ENCODE measurements around the gene DCUN1D1. TPM values are rescaled to one million over a fixed set of nuclear protein-coding genes. Genes with fewer than 3 reads are reported as not detected.
A peak's percentile ranks its signal among the peaks of the same experiment; 100 is the strongest.

The DCUN1D1 gene
- total RNA-seq, 1 donor from 2014 or later, result 25.5 TPM

DNA sequence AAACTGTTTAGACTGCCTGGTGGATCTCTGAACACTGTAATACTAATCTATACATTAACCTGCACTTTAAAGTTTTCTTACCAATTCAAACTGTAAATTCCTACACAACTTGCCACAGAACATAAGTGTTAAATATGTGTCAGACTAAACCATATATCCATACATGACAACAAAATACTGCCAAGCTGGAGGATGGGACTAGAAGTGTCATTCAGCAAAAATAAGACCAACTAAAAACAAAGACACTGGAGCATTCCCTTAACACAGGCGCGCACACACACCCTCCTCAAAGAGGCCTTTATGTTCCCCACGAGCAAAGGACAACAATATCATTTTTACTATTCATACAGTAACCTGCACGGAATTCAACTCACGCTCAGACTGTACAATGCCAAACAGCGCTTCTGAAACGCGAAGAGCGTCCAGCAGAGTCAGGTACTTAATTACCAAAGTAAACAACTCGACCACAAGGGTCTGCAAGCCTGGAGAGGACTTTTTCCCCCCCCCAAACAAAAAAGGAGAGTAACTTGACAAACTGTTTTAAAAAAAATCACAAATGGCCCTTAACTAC, 1.1 kb downstream of the DCUN1D1 start:
- peaks cover 29% of the 10 kb centered on the region for H3K4me1 ChIP-seq
- peak overlapping the region; percentile 90 for H3K27ac ChIP-seq
- peak overlapping the region; percentile 96 to 99 for H3K4me3 ChIP-seq
- no peaks in the 10 kb centered on the region for H3K36me3 ChIP-seq
- DNase-seq (ENCODE audit: extremely low spot score in 2 of 2), result no peak
- TF ChIP-seq POLR2AphosphoS5 (IDR thresholded peaks at IDR 0.05; ENCODE audit: insufficient read depth in 1 of 2, low read depth in 1 of 2) (no peak), POLR2A (IDR thresholded peaks at IDR 0.05) (no peak)
- TF ChIP-seq, protein P1, sequence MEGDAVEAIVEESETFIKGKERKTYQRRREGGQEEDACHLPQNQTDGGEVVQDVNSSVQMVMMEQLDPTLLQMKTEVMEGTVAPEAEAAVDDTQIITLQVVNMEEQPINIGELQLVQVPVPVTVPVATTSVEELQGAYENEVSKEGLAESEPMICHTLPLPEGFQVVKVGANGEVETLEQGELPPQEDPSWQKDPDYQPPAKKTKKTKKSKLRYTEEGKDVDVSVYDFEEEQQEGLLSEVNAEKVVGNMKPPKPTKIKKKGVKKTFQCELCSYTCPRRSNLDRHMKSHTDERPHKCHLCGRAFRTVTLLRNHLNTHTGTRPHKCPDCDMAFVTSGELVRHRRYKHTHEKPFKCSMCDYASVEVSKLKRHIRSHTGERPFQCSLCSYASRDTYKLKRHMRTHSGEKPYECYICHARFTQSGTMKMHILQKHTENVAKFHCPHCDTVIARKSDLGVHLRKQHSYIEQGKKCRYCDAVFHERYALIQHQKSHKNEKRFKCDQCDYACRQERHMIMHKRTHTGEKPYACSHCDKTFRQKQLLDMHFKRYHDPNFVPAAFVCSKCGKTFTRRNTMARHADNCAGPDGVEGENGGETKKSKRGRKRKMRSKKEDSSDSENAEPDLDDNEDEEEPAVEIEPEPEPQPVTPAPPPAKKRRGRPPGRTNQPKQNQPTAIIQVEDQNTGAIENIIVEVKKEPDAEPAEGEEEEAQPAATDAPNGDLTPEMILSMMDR (IDR thresholded peaks at IDR 0.05), result no peak
- intact Hi-C loops (cut with DNase I), result no loop called here
- H3K9me3 ChIP-seq, result no peaks in the 10 kb centered on the region
- H3K27me3 ChIP-seq, result no peaks in the 10 kb centered on the region

DNA sequence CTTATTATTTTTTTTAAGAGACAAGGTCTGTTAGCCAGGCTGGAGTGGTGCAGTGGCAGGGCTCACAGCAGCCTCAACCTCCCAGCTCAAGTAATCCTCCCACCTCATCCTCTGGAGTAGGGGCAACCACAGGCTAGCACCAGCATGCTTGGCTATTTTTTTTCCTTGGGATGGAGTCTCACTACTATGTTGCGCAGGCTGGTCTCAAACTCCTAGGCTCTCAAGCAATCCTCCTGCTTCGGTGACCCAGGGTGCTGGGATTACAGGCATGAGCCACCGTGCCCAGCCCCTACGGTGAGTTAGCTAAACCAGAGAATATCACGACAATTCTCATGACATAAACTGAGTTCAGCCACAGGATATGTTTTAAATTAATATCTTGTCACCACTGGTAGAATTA, 2.0 kb downstream of the DCUN1D1 start:
- Histone ChIP-seq H3K4me3 (peak overlapping the region in 1 of 2 donors; percentile 96), H3K27ac (no peak overlapping the region), H3K36me3 (no peaks in the 10 kb centered on the region), H3K9me3 (no peaks in the 10 kb centered on the region), H3K27me3 (no peaks in the 10 kb centered on the region), H3K4me1 (peaks cover 29% of the 10 kb centered on the region)
- TF ChIP-seq POLR2A (IDR thresholded peaks at IDR 0.05), result no peak
- TF ChIP-seq, protein P1 (IDR thresholded peaks at IDR 0.05), result no peak
- TF ChIP-seq POLR2AphosphoS5 (IDR thresholded peaks at IDR 0.05; ENCODE audit: insufficient read depth in 1 of 2, low read depth in 1 of 2), result no peak
- no peak for DNase-seq (ENCODE audit: extremely low spot score in 2 of 2)
- intact Hi-C loops (cut with DNase I), result no loop called here

DNA sequence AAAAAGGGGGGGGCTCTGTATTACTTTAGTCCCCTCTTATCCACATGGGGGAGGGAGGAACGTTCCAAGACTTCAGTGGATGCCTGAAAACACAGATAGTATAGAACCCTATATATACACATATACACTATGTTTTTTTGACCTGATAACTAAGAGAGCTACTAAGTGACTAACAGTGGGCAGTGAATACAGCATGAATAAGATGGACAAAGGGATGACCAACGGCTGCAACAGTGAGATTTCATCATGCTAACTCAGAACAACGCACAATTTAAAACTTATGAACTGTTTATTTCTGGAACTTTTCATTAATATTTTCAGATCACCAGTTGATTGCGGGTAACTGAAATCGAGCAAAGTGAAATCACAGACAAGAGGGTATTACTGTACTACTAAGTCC, 7.3 kb downstream of the DCUN1D1 start:
- no peak for TF ChIP-seq POLR2AphosphoS5 (IDR thresholded peaks at IDR 0.05; ENCODE audit: insufficient read depth in 1 of 2, low read depth in 1 of 2)
- TF ChIP-seq, protein P1 (IDR thresholded peaks at IDR 0.05), result no peak
- DNase-seq (ENCODE audit: extremely low spot score in 2 of 2), result no peak
- Histone ChIP-seq H3K36me3 (no peaks in the 10 kb centered on the region), H3K9me3 (no peaks in the 10 kb centered on the region), H3K27ac (no peak overlapping the region), H3K27me3 (no peaks in the 10 kb centered on the region), H3K4me3 (no peak overlapping the region), H3K4me1 (peaks cover 32% of the 10 kb centered on the region)
- intact Hi-C loops (cut with DNase I), result no loop called here

DNA sequence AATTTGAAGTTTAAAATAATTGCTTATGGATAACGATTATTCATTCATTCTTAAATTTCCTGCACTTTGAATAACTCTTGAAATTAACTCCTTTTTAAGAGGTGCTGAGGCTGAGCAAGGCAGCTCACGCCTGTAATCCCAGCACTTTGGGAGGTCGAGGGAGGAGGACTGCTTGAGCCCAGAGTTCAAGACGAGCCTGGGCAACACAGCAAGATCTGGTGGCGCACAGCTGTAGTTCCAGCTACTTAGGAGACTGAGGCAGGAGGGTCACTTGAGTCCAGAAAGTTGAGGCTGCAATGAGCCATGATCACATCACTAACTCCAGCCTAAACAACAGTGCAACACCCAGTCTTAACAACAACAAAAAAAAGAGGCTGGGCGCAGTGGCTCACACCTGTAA, 8.0 kb downstream of the DCUN1D1 start:
- no peak overlapping the region for H3K4me3 ChIP-seq
- H3K27me3 ChIP-seq, result no peaks in the 10 kb centered on the region
- no peak for DNase-seq (ENCODE audit: extremely low spot score in 2 of 2)

DNA sequence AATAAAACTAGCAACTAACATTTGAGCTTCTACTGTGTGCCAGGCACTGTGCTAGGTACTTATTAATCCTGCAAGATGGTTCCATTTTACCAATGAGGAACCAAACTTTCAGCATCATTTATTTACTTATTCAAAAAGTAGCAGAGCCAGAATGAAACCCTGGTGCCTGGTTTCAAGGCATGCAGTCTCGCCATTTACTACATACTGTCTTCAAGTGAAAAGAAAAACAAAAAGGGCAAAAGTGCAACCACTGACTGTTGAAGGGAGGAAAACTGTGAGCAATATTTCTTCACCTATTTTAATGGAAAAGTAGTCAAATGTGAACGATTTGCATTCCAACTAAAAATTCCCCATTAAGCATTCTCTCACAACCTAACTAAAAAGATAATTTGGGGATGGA, 8.7 kb downstream of the DCUN1D1 start:
- Histone ChIP-seq H3K9me3 (no peaks in the 10 kb centered on the region), H3K27me3 (no peaks in the 10 kb centered on the region), H3K27ac (no peak overlapping the region), H3K36me3 (no peaks in the 10 kb centered on the region), H3K4me1 (peaks cover 33% of the 10 kb centered on the region), H3K4me3 (no peak overlapping the region)
- intact Hi-C loops (cut with DNase I), result no loop called here
- no peak for DNase-seq (ENCODE audit: extremely low spot score in 2 of 2)
- TF ChIP-seq, protein P1 (IDR thresholded peaks at IDR 0.05), result no peak
- no peak for TF ChIP-seq POLR2A (IDR thresholded peaks at IDR 0.05)
- TF ChIP-seq POLR2AphosphoS5 (IDR thresholded peaks at IDR 0.05; ENCODE audit: insufficient read depth in 1 of 2, low read depth in 1 of 2), result no peak

More for the DNA sequence above, 8.0 kb downstream of the DCUN1D1 start:
- no peaks in the 10 kb centered on the region for H3K9me3 ChIP-seq
- TF ChIP-seq POLR2A (IDR thresholded peaks at IDR 0.05) (no peak), POLR2AphosphoS5 (IDR thresholded peaks at IDR 0.05; ENCODE audit: insufficient read depth in 1 of 2, low read depth in 1 of 2) (no peak)
- TF ChIP-seq, protein P1 (IDR thresholded peaks at IDR 0.05), result no peak
- peaks cover 38% of the 10 kb centered on the region for H3K4me1 ChIP-seq
- intact Hi-C loops (cut with DNase I), result no loop called here
- no peak overlapping the region for H3K27ac ChIP-seq
- no peaks in the 10 kb centered on the region for H3K36me3 ChIP-seq
